ENCODE data around the gene PA2G4.

The PA2G4 gene

GRCh38 chr12:56079723-56080555 is 24.4 kb upstream of the PA2G4 start, which contains the start of gene ERBB3:
Gene ERBB3 (plus strand): TSS chr12:56080165. CDS start chr12:56080301, 136 bp downstream.
- Histone ChIP-seq H3K9me3 (replicated peaks in 1 of 11) (no peaks in the 10 kb centered on the region), H3K9ac (peak within 1 kb of the TSS in 10 of 11 experiments; percentile 33 to 75 (median 52); a peak in 18 of 22 replicates), H3K4me2 (peak within 1 kb of the TSS; percentile 82 to 98 (median 94)), H3K4me1 (peaks cover 0 to 32% (median 25%) of the 10 kb centered on the region in 10 experiments; a peak in 18 of 20 replicates), H3K36me3 (no peaks in the 10 kb centered on the region), H3K4me3 (peak within 1 kb of the TSS; percentile 56 to 73 (median 62)), H4K20me1 (no peaks in the 10 kb centered on the region), H3K27ac (peak within 1 kb of the TSS in 1 of 11 experiments; percentile 30; a peak in 1 of 22 replicates), H3K27me3 (peaks cover 22 to 55% (median 44%) of the 10 kb centered on the region in 11 experiments)
- no peak for TF ChIP-seq Cebpa-rat (IDR thresholded peaks at IDR 0.05)

DNA sequence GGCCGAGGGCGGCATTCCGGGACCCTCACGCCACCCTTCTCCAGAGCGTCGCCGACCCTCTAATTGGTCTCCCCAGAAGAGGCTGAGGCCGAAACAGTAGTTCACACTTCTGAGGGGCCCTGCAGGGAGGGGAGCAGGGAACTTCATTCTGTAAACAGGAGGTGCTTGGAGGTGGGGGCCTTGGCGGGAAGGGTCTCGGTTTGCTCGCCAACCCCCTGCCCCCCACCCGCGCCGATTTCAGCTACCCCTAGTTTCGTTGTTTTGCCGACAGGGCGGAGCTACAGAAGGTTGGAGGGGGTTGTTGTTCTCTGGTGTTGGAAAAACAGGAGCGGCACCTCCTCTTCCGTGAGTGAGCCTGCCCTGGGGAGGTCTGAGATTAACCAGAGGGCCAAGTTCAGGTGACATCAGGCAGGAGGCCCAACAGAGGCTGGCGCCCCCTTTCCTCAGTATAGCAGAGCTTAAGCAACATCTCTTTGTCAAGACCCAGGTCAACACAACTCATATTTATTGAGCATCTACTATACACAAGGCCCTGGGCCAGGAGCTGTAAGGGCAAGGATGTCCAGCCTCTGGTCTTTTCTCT is 23.7 kb upstream of the PA2G4 start:
- H3K4me3 ChIP-seq, result peak overlapping the region in 8 of 10 experiments; percentile 58 to 73 (median 64); a peak in 12 of 20 replicates
- H3K27me3 ChIP-seq, result peaks cover 22 to 55% (median 44%) of the 10 kb centered on the region in 11 experiments
- no peaks in the 10 kb centered on the region for H3K36me3 ChIP-seq
- 0 out of 22 replicates have a peak overlapping the region, but pooled peaks of 2 of the 11 experiments have one; percentile 34 to 65 for H3K9ac ChIP-seq
- peaks cover 0 to 32% (median 25%) of the 10 kb centered on the region in 10 experiments; a peak in 18 of 20 replicates for H3K4me1 ChIP-seq
- TF ChIP-seq Cebpa-rat (IDR thresholded peaks at IDR 0.05), result no peak
- H4K20me1 ChIP-seq, result no peaks in the 10 kb centered on the region
- H3K9me3 ChIP-seq (replicated peaks in 1 of 11), result no peaks in the 10 kb centered on the region
- H3K27ac ChIP-seq, result no peak overlapping the region
- H3K4me2 ChIP-seq, result peak overlapping the region; percentile 82 to 98 (median 94)

DNA sequence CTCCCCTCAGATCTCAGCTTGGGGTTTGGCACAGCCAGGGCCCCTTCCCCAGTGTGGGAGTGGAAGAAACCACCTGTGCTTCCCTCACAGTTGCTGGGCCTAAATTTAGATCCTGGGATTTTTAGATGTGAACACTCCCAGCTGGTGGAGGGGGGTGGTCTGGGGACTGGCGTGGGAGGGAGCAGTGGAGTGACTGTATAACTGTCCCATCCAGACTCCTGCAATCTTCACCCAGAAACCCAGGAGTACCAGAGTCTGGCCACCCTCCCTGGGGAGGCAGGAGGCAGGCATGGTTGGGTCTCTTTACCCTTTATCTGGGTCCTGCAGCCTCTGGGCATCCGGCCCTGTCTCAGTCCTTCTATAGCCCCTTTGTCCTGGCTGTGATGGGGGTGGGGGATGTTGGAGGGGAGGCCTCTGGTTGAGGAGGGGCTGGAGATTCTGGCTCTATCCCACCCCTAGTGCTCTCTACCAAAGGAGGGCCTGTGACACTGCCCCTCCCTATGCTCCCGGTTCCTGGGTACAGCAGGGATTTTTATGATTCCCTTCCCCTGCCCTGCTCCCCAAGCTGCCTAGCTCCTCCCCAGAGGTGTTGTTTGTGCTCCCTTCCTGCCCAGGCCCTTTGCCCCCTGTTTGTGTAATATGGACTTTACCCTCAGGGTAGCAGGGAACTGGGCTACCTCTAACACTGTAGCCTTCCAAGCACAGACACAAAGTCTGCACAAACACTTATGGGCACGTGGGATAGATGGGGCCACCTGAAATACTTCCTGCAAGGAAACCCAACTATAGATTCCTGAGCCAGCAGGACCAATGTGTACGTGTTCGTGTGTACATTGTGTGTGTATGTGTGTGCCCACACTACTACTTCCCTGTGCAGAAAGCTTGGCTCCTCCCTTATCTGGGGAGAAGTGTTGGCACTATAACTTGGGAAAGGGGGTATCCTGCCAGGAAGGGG is 22.7 kb upstream of the PA2G4 start:
- H3K4me1 ChIP-seq, result peaks cover 0 to 32% (median 25%) of the 10 kb centered on the region in 10 experiments; a peak in 18 of 20 replicates
- no peak overlapping the region for H3K27ac ChIP-seq
- H3K4me3 ChIP-seq, result no peak overlapping the region
- H3K9me3 ChIP-seq (replicated peaks in 1 of 11), result no peaks in the 10 kb centered on the region
- H4K20me1 ChIP-seq, result no peaks in the 10 kb centered on the region
- H3K27me3 ChIP-seq, result peaks cover 22 to 55% (median 44%) of the 10 kb centered on the region in 11 experiments
- H3K36me3 ChIP-seq, result no peaks in the 10 kb centered on the region
- peak overlapping the region in 8 of 11 experiments; percentile 28 to 98 (median 88); a peak in 13 of 22 replicates for H3K4me2 ChIP-seq
- no peak for TF ChIP-seq Cebpa-rat (IDR thresholded peaks at IDR 0.05)
- H3K9ac ChIP-seq, result no peak overlapping the region

- H3K27ac ChIP-seq, result no peak overlapping the region
These were observed 22.0 kb upstream of the PA2G4 start for GRCh38 chr12:56082382-56082781.

DNA sequence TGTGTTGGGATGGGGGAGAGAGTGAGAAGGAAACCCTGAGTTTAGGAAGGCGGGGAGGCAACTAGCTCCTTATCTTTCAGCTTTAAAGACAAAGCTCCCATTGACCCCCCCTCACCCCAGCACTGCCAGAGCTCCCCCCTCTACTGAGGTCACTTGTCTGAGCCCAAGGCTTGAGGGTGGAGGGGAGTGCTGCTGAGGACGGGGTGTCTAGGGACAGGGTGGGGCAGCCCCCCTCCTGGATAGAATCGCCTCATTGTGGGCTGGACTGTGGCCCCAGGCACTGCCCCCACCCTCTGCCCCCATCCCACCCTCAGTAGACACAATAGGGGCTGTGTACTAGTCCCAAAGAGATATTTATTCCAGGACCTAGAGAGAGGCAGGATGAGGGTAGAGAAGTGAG is 21.4 kb upstream of the PA2G4 start:
- H3K36me3 ChIP-seq, result no peaks in the 10 kb centered on the region
- peaks cover 22 to 50% (median 41%) of the 10 kb centered on the region in 11 experiments for H3K27me3 ChIP-seq
- H3K9ac ChIP-seq, result no peak overlapping the region
- no peak overlapping the region for H3K4me3 ChIP-seq
- TF ChIP-seq Cebpa-rat (IDR thresholded peaks at IDR 0.05), result no peak
- H3K4me2 ChIP-seq, result 0 out of 22 replicates have a peak overlapping the region, but pooled peaks of 2 of the 11 experiments have one; percentile 12 to 16
- H3K27ac ChIP-seq, result no peak overlapping the region
- H4K20me1 ChIP-seq, result no peaks in the 10 kb centered on the region
- H3K9me3 ChIP-seq (replicated peaks in 1 of 11), result no peaks in the 10 kb centered on the region
- H3K4me1 ChIP-seq, result peaks cover 0 to 32% (median 25%) of the 10 kb centered on the region in 10 experiments; a peak in 18 of 20 replicates

More at GRCh38 chr12:56082382-56082781, 22.0 kb upstream of the PA2G4 start:
- Histone ChIP-seq H3K27me3 (peaks cover 22 to 55% (median 44%) of the 10 kb centered on the region in 11 experiments), H3K4me2 (no peak overlapping the region), H3K4me3 (no peak overlapping the region), H3K9me3 (replicated peaks in 1 of 11) (no peaks in the 10 kb centered on the region), H3K36me3 (no peaks in the 10 kb centered on the region), H3K9ac (no peak overlapping the region), H3K4me1 (peaks cover 0 to 32% (median 25%) of the 10 kb centered on the region in 10 experiments; a peak in 18 of 20 replicates), H4K20me1 (no peaks in the 10 kb centered on the region)
- no peak for TF ChIP-seq Cebpa-rat (IDR thresholded peaks at IDR 0.05)

GRCh38 chr12:56084958-56085543 is 19.3 kb upstream of the PA2G4 start:
- Histone ChIP-seq H3K4me2 (no peak overlapping the region), H3K4me1 (peaks cover 0 to 19% (median 13%) of the 10 kb centered on the region in 10 experiments; a peak in 17 of 20 replicates), H3K27ac (no peak overlapping the region), H3K9ac (no peak overlapping the region), H3K4me3 (no peak overlapping the region), H3K36me3 (no peaks in the 10 kb centered on the region), H3K9me3 (replicated peaks in 1 of 11) (no peaks in the 10 kb centered on the region), H3K27me3 (peaks cover 13 to 29% (median 20%) of the 10 kb centered on the region in 11 experiments), H4K20me1 (no peaks in the 10 kb centered on the region)
- no peak for TF ChIP-seq Cebpa-rat (IDR thresholded peaks at IDR 0.05)

- Histone ChIP-seq H3K27me3 (peaks cover 3 to 19% (median 10%) of the 10 kb centered on the region in 11 experiments; a peak in 19 of 22 replicates), H3K4me1 (peaks cover 0 to 8% (median 6%) of the 10 kb centered on the region in 10 experiments; a peak in 12 of 20 replicates), H3K4me3 (no peak overlapping the region), H4K20me1 (no peaks in the 10 kb centered on the region), H3K9ac (no peak overlapping the region), H3K9me3 (replicated peaks in 1 of 11) (no peaks in the 10 kb centered on the region), H3K36me3 (no peaks in the 10 kb centered on the region), H3K4me2 (no peak overlapping the region), H3K27ac (no peak overlapping the region)
- no peak for TF ChIP-seq Cebpa-rat (IDR thresholded peaks at IDR 0.05)
These were observed 18.3 kb upstream of the PA2G4 start for GRCh38 chr12:56086096-56086495.

GRCh38 chr12:56086608-56087007 is 17.8 kb upstream of the PA2G4 start:
- Histone ChIP-seq H3K27ac (no peak overlapping the region), H3K27me3 (peaks cover 0 to 14% (median 4%) of the 10 kb centered on the region in 11 experiments; a peak in 13 of 22 replicates), H3K36me3 (no peaks in the 10 kb centered on the region), H3K4me2 (no peak overlapping the region), H3K4me1 (peaks cover 0 to 6% (median under 1%) of the 10 kb centered on the region in 10 experiments; a peak in 6 of 20 replicates), H3K9ac (no peak overlapping the region), H3K4me3 (no peak overlapping the region), H3K9me3 (replicated peaks in 1 of 11) (no peaks in the 10 kb centered on the region), H4K20me1 (no peaks in the 10 kb centered on the region)
- TF ChIP-seq Cebpa-rat (IDR thresholded peaks at IDR 0.05), result no peak

Measured in BLaER1 treated with 17β-estradiol and CSF1 and Interleukin-3, amounts not matched to agents 10 nM and 100 nM (cell line).